B cell (primary cell): ENCODE results near the gene ZNF524. TPM values are rescaled to one million over a fixed set of nuclear protein-coding genes. Genes with fewer than 3 reads are reported as not detected.

ENCODE experiments used
- ATAC-seq: fragments of 200-7000 bp; cut with Tn5 transposase; one replicate; pipeline ENCODE4 v1.10.0; 2021; ENCODE audit warnings: low read depth, mild to moderate bottlenecking, moderate number of reproducible peaks, moderate library complexity
- CTCF ChIA-PET: fragments of 350-600 bp; sonication (Branson Sonifier 250); formaldehyde crosslinking; loops from one replicate; lab custom pipeline; 2021; ENCODE audit warnings: antibody characterized with exemption, inconsistent platforms; lab: Charles Lee
- POLR2A ChIA-PET: fragments of 350-600 bp; sonication (Branson Sonifier 250); formaldehyde crosslinking; loops from one replicate; lab custom pipeline; 2021; ENCODE audit warnings: antibody characterized with exemption; lab: Charles Lee
- DNase-seq: peaks from one replicate; pipeline ENCODE4 v3.0.0; 2013
- H2AFZ ChIP-seq: 2 replicates; pipeline ENCODE4 v1.6.1; 2012; ENCODE audit warnings: mild to moderate bottlenecking, low read depth, low read length; ENCODE audit not compliant: insufficient read depth, poor library complexity, severe bottlenecking
- H3K27ac ChIP-seq, 2 donors: 1 replicate in 1 of 2; 2 replicates in 1 of 2; pipeline ENCODE4 v1.5.1; 2012 to 2013; ENCODE audit warnings: low read length in 2 of 2, mild to moderate bottlenecking in 2 of 2, moderate library complexity in 1 of 2
- H3K27me3 ChIP-seq, 4 experiments: fragments of 200-600 bp in 1 of 4; sonication (generic) in 1 of 4; replicated peaks in 1 of 4; 1 replicate in 2 of 4; 2 replicates in 2 of 4; pipeline versions ENCODE4 v1.6.1 to v1.7.0; 2013 to 2016; ENCODE audit warnings: low read length in 3 of 4, mild to moderate bottlenecking in 2 of 4, mixed read lengths in 1 of 4, moderate library complexity in 1 of 4; ENCODE audit not compliant: insufficient read depth in 4 of 4, control insufficient read depth in 3 of 4; ENCODE audit errors: control extremely low read depth in 1 of 4
- H3K36me3 ChIP-seq, 2 experiments: replicated peaks in 1 of 2; 1 replicate in 1 of 2; 2 replicates in 1 of 2; pipeline versions ENCODE4 v1.6.1 to v1.7.1; 2013; ENCODE audit warnings: low read length in 1 of 2; ENCODE audit not compliant: insufficient read depth in 2 of 2, control insufficient read depth in 1 of 2; ENCODE audit errors: control extremely low read depth in 1 of 2, extremely low read depth in 1 of 2
- H3K4me1 ChIP-seq, 2 donors: fragments of 200-600 bp in 1 of 2; sonication (generic) in 1 of 2; 1 replicate in 1 of 2; 2 replicates in 1 of 2; pipeline versions ENCODE4 v1.5.1 to v1.6.1; 2013 to 2017; ENCODE audit warnings: low read length in 2 of 2; ENCODE audit not compliant: control insufficient read depth in 2 of 2, insufficient read depth in 2 of 2
- H3K4me2 ChIP-seq: replicated peaks from 2 replicates; pipeline ENCODE3; 2012; ENCODE audit warnings: mild to moderate bottlenecking, low read depth, low read length; ENCODE audit not compliant: poor library complexity, severe bottlenecking
- H3K4me3 ChIP-seq, 5 experiments: fragments of 200-600 bp in 1 of 5; sonication (generic) in 1 of 5; 1 replicate in 3 of 5; 2 replicates in 2 of 5; pipeline versions ENCODE4 v1.5.1 to v1.7.0; 2011 to 2016; ENCODE audit warnings: low read length in 4 of 5, mild to moderate bottlenecking in 4 of 5, low read depth in 2 of 5, control low read depth in 1 of 5, moderate library complexity in 1 of 5; ENCODE audit not compliant: insufficient read depth in 1 of 5; ENCODE audit errors: control extremely low read depth in 1 of 5, extremely low read depth in 1 of 5
- H3K79me2 ChIP-seq: fragments of 200-600 bp; sonication (generic); one replicate; pipeline ENCODE4 v1.6.0; 2016; ENCODE audit warnings: low read length; ENCODE audit not compliant: control insufficient read depth, insufficient read depth
- H3K9ac ChIP-seq: fragments of 200-600 bp; sonication (generic); 2 replicates; pipeline ENCODE4 v1.6.1; 2017; ENCODE audit warnings: mild to moderate bottlenecking, low read length, moderate library complexity
- H3K9me3 ChIP-seq, 3 donors: one replicate each; pipeline versions ENCODE4 v1.6.1 to v1.7.1; 2013; ENCODE audit warnings: low read length in 2 of 3; ENCODE audit not compliant: control insufficient read depth in 2 of 3, insufficient read depth in 1 of 3; ENCODE audit errors: control extremely low read depth in 1 of 3
- H4K20me1 ChIP-seq: 2 replicates; pipeline ENCODE4 v1.6.0; 2012; ENCODE audit warnings: mild to moderate bottlenecking, low read length; ENCODE audit not compliant: insufficient read depth, control insufficient read depth, poor library complexity, severe bottlenecking
- H3K27ac Mint-ChIP-seq: one replicate; pipeline ENCODE4 v1.8.0; 2021; ENCODE audit warnings: mixed read lengths
- H3K27me3 Mint-ChIP-seq: one replicate; pipeline ENCODE4 v1.8.0; 2021; ENCODE audit warnings: mixed read lengths
- H3K4me1 Mint-ChIP-seq: one replicate; pipeline ENCODE4 v1.8.0; 2021; ENCODE audit warnings: mixed read lengths
- H3K4me3 Mint-ChIP-seq: one replicate; pipeline ENCODE4 v1.8.0; 2021; ENCODE audit warnings: mixed read lengths
- H3K9me3 Mint-ChIP-seq: one replicate; pipeline ENCODE4 v1.8.0; 2022; ENCODE audit warnings: mixed read lengths; ENCODE audit not compliant: insufficient read depth
- EZH2 ChIP-seq: IDR thresholded peaks from 2 replicates; pipeline ENCODE4 v1.6.1; 2012; ENCODE audit warnings: borderline replicate concordance, low read depth, mild to moderate bottlenecking, moderate library complexity, low read length; ENCODE audit not compliant: insufficient read depth, poor library complexity, severe bottlenecking
- WGBS: methylation state at CpG from one replicate; pipeline ENCODE4 v1.1.5; 2013; ENCODE audit warnings: missing lambda C conversion rate; ENCODE audit not compliant: insufficient coverage; 5-methylcytosine and 5-hydroxymethylcytosine counted together
- intact Hi-C: fragments of 100-400 bp; cut with micrococcal nuclease; formaldehyde crosslinking; loops from one replicate; pipeline ENCODE4 v1.10.0; 2022
- polyA plus RNA-seq: library from polyadenylated mRNA; depleted of rRNA; stranded (reverse); fragments of >200 nt; gene quantifications from 2 replicates; pipeline ENCODE4 v1.2.3, GENCODE V29; 2012
- total RNA-seq, 2 donors: library from RNA; stranded (reverse); fragments of 120-200 nt in 1 of 2; gene quantifications; 1 replicate in 1 of 2; 2 replicates in 1 of 2; pipeline versions ENCODE4 v1.2.3 to v1.2.4, GENCODE V29; 2013 to 2022
- TF ChIP-seq, protein P1 (sequence below): fragments of 200-600 bp; IDR thresholded peaks from one replicate; pipeline ENCODE4 v1.8.0; 2022; ENCODE audit warnings: antibody characterized with exemption, mild to moderate bottlenecking

Gene ZNF524
- total and polyA plus RNA-seq, 2 donors (not counting 1 experiment from before 2014, with no cell fraction given) = 23.8 to 27.4 TPM

DNA sequence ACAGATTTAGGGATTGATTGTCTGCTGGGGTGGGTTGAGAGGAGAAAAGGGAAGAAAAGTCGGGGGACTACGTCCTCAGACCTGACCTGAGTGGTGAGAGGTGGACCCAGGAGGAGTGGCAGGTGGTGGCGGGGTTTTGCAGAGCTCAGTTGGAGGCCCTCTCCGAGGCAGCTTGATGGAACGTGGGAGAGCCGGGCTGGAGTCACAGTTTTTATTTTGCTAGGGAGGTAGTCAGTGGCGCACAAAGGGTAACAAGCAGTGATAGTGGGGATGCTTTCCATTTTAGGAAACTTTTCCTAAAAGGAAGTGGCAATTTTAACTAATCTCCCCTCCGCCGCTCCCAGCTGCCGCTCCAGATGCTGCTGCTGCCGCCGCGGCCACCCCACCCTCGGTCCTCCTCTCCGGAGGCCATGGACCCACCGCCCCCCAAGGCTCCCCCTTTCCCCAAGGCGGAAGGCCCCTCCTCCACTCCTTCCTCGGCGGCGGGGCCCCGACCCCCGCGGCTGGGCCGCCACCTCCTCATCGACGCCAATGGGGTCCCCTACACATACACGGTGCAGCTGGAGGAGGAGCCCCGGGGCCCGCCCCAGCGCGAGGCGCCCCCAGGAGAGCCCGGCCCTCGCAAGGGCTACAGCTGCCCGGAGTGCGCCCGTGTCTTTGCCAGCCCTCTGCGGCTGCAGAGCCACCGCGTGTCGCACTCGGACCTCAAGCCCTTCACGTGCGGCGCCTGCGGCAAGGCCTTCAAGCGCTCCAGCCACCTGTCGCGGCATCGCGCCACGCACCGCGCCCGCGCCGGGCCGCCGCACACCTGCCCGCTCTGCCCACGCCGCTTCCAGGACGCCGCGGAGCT is 42.3 kb downstream of the ZNF524 start:
- H3K27ac ChIP-seq = peak overlapping the region; percentile 79 to 82
- H3K9me3 ChIP-seq = peaks cover 0 to 11% (median 0%) of the 10 kb centered on the region in 3 donors
- DNase-seq = peak; percentile 69
- peaks cover 32 to 67% of the 10 kb centered on the region in 2 donors for H3K4me1 ChIP-seq
- TF ChIP-seq, protein P1, sequence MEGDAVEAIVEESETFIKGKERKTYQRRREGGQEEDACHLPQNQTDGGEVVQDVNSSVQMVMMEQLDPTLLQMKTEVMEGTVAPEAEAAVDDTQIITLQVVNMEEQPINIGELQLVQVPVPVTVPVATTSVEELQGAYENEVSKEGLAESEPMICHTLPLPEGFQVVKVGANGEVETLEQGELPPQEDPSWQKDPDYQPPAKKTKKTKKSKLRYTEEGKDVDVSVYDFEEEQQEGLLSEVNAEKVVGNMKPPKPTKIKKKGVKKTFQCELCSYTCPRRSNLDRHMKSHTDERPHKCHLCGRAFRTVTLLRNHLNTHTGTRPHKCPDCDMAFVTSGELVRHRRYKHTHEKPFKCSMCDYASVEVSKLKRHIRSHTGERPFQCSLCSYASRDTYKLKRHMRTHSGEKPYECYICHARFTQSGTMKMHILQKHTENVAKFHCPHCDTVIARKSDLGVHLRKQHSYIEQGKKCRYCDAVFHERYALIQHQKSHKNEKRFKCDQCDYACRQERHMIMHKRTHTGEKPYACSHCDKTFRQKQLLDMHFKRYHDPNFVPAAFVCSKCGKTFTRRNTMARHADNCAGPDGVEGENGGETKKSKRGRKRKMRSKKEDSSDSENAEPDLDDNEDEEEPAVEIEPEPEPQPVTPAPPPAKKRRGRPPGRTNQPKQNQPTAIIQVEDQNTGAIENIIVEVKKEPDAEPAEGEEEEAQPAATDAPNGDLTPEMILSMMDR = no peak
- TF ChIP-seq EZH2 = no peak
- Mint-ChIP-seq H3K27ac (peak overlapping the region; percentile 98), H3K4me1 (peaks cover 66% of the 10 kb centered on the region), H3K4me3 (peak overlapping the region; percentile 88), H3K9me3 (no peaks in the 10 kb centered on the region), H3K27me3 (no peaks in the 10 kb centered on the region)
- ATAC-seq = peak; percentile 13
- H3K9ac ChIP-seq = peak overlapping the region; percentile 77
- H3K79me2 ChIP-seq = peaks cover 34% of the 10 kb centered on the region
- H4K20me1 ChIP-seq = peaks cover 21% of the 10 kb centered on the region
- H3K4me2 ChIP-seq = peak overlapping the region; percentile 96
- POLR2A ChIA-PET = interaction anchor here (0.6 to 1.9 kb wide), 11 partner anchors 8 to 384 kb away, joined by 3 to 17 read pairs (median 4); partner anchors contain the start of genes FIZ1, PPP6R1, U2AF2 and ZNF524
- under 1% methylated on average over 58 of the region's 65 CpGs for WGBS
- peak overlapping the region; percentile 53 for H2AFZ ChIP-seq
- intact Hi-C loops = loop anchor here (1.0 to 5.0 kb wide), 5 partner anchors 7 to 235 kb away; partner anchors contain the start of genes EPN1, UBE2S and ZNF865
- CTCF ChIA-PET = interaction anchor here (0.8 to 1.9 kb wide), 5 partner anchors 10 to 38 kb away, joined by 3 to 22 read pairs (median 4); partner anchors contain the start of gene U2AF2
- peaks cover 0 to 13% of the 10 kb centered on the region in 2 experiments for H3K36me3 ChIP-seq
- H3K27me3 ChIP-seq = no peaks in the 10 kb centered on the region
- peak overlapping the region; percentile 19 to 85 (median 78) for H3K4me3 ChIP-seq
